ENCODE results near the gene PLD5.

DNA sequence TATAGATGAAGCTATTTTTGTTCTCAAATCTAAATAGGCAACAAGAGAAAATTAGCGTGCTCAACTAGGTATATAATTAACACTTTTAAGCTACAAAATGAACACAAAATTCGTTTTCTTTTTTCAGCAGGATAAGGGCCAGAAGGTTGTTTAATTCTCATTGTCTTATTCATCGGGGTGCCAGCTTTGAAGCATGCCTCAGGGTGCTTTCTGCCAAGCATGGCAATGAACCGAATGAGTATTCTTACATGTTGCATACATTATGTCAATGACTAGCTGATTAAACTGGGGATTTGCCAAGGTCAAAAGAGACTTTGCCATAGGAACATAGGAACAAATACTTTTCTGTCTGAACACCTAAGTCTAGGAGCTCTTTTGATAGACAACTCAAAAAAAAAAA is 423.6 kb downstream of the PLD5 start:
- TF ChIP-seq, protein P1, sequence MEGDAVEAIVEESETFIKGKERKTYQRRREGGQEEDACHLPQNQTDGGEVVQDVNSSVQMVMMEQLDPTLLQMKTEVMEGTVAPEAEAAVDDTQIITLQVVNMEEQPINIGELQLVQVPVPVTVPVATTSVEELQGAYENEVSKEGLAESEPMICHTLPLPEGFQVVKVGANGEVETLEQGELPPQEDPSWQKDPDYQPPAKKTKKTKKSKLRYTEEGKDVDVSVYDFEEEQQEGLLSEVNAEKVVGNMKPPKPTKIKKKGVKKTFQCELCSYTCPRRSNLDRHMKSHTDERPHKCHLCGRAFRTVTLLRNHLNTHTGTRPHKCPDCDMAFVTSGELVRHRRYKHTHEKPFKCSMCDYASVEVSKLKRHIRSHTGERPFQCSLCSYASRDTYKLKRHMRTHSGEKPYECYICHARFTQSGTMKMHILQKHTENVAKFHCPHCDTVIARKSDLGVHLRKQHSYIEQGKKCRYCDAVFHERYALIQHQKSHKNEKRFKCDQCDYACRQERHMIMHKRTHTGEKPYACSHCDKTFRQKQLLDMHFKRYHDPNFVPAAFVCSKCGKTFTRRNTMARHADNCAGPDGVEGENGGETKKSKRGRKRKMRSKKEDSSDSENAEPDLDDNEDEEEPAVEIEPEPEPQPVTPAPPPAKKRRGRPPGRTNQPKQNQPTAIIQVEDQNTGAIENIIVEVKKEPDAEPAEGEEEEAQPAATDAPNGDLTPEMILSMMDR (conservative IDR thresholded peaks at IDR 0.05 in 1 of 2, IDR thresholded peaks at IDR 0.05 in 1 of 2; ENCODE audit: extremely low read depth in 1 of 2, insufficient read depth in 1 of 2, low read depth in 1 of 2, low read length in 2 of 2), result no peak
- TF ChIP-seq EZH2 (IDR thresholded peaks at IDR 0.05; ENCODE audit: borderline replicate concordance, low read length), result no peak
